Measurements from ENCODE around the gene RPUSD4. TPM values are rescaled to one million over a fixed set of nuclear protein-coding genes. Genes with fewer than 3 reads are reported as not detected.
A peak's percentile ranks its signal among the peaks of the same experiment; 100 is the strongest.

Gene RPUSD4
- total RNA-seq, 1 experiment from 2014 or later = 40.1 TPM

- TSS peak; percentile 26 for BruUV-seq (replicated peaks)
These were observed 18.5 kb upstream of the RPUSD4 start for GRCh38 chr11:126229858-126230540.

More at GRCh38 chr11:126229858-126230540, 18.5 kb upstream of the RPUSD4 start:
- DNase-seq (ENCODE audit: low read depth, low spot score) (no peak), ATAC-seq (no peak)
- H3K36me3 ChIP-seq (ENCODE audit: control insufficient read depth in 1 of 2, insufficient read depth in 2 of 2, low read length in 2 of 2) = no peaks in the 10 kb centered on the region
- no peaks in the 10 kb centered on the region for H4K20me1 ChIP-seq (ENCODE audit: insufficient read depth)
- no peak for TF ChIP-seq CTCF (IDR thresholded peaks at IDR 0.05 in 2 of 3, conservative IDR thresholded peaks at IDR 0.05 in 1 of 3; ENCODE audit: borderline replicate concordance in 1 of 3, insufficient read depth in 1 of 3, low read depth in 2 of 3, low read length in 2 of 3)
- no peak for TF ChIP-seq RAD21 (IDR thresholded peaks at IDR 0.05; ENCODE audit: low read depth)
- no peak for TF ChIP-seq TCF7L2 (IDR thresholded peaks at IDR 0.05; ENCODE audit: borderline replicate concordance, extremely low read depth, insufficient read depth, insufficient read length)
- TF ChIP-seq ELF1 (IDR thresholded peaks at IDR 0.05; ENCODE audit: borderline replicate concordance, low read depth) = no peak
- no peaks in the 10 kb centered on the region for H3K27me3 ChIP-seq (ENCODE audit: insufficient read depth, low read length)
- H3K9me2 ChIP-seq (ENCODE audit: insufficient read depth) = no peaks in the 10 kb centered on the region
- H3K4me1 ChIP-seq (ENCODE audit: control insufficient read depth in 1 of 2, insufficient read depth in 2 of 2, low read length in 2 of 2) = no peaks in the 10 kb centered on the region
- H3K79me2 ChIP-seq (ENCODE audit: insufficient read depth, low read length) = peaks cover 14% of the 10 kb centered on the region
- no peak overlapping the region for H3K4me3 ChIP-seq (replicated peaks in 1 of 2; ENCODE audit: low read depth in 1 of 2, low read length in 2 of 2)
- H3K27ac ChIP-seq (ENCODE audit: low read depth, low read length) = no peak overlapping the region
- ChIA-PET CTCF (no interaction called here), POLR2A (no interaction called here), RAD21 (ENCODE audit: low non-redundant PET in 1 of 2, low total read pairs in 2 of 2, uncharacterized antibody in 2 of 2, unreplicated experiment in 2 of 2) (no interaction called here)
- no peak overlapping the region for H2AFZ ChIP-seq (ENCODE audit: low read depth, low read length, poor library complexity, severe bottlenecking)
- H3K9me3 ChIP-seq (ENCODE audit: control insufficient read depth in 1 of 2, insufficient read depth in 1 of 2, low read depth in 1 of 2, low read length in 2 of 2) = no peaks in the 10 kb centered on the region
- intact Hi-C loops (cut with micrococcal nuclease) = no loop called here
- no peak overlapping the region for H3K4me2 ChIP-seq (ENCODE audit: low read length)
- no peak overlapping the region for H3K9ac ChIP-seq (ENCODE audit: low read length)

All from HCT116 (cell line).